ENCODE results near the gene PALD1. TPM values are rescaled to one million over a fixed set of nuclear protein-coding genes. Genes with fewer than 3 reads are reported as not detected.
A peak's percentile ranks its signal among the peaks of the same experiment; 100 is the strongest.

PALD1 gene
- total and polyA plus RNA-seq, 9 of the 15 experiments (the other 6 are each of a cell fraction or from before 2014, with no cell fraction given) = 0.03 to 0.29 (median 0.09) TPM; not detected in 2

- TF ChIP-seq MXI1 (IDR thresholded peaks at IDR 0.05; ENCODE audit: low read depth, low read length) = 0 out of 2 replicates have a peak, but pooled peaks have one; percentile 47
- TF ChIP-seq KHSRP (IDR thresholded peaks at IDR 0.05) = 0 out of 2 replicates have a peak, but pooled peaks have one; percentile 18
- peak; percentile 59 for TF ChIP-seq MAFK (IDR thresholded peaks at IDR 0.05; ENCODE audit: low read length)
- TF ChIP-seq POLR2B (IDR thresholded peaks at IDR 0.05; ENCODE audit: low read depth, partially characterized antibody) = peak; percentile 62
- TF ChIP-seq DMBX1 (CRISPR knock-in tag; IDR thresholded peaks at IDR 0.05; ENCODE audit: borderline replicate concordance) = no peak
- TF ChIP-seq BHLHE40 (IDR thresholded peaks at IDR 0.05; ENCODE audit: low read length) = peak; percentile 85
- TF ChIP-seq MCM2 (IDR thresholded peaks at IDR 0.05; ENCODE audit: low read depth) = no peak
- TF ChIP-seq ZNF184 (CRISPR knock-in tag; IDR thresholded peaks at IDR 0.05) = no peak
- no peak for TF ChIP-seq ZZZ3 (IDR thresholded peaks at IDR 0.05)
- TF ChIP-seq ZNF584 (CRISPR knock-in tag; IDR thresholded peaks at IDR 0.05; ENCODE audit: low read depth) = 0 out of 2 replicates have a peak, but pooled peaks have one; percentile 72
- no peak for TF ChIP-seq EWSR1 (IDR thresholded peaks at IDR 0.05; ENCODE audit: borderline replicate concordance, low read depth, partially characterized antibody)
- TF ChIP-seq GATA2 (CRISPR knock-in tag; IDR thresholded peaks at IDR 0.05) = peak; percentile 82
- no peak for TF ChIP-seq NCOA2 (IDR thresholded peaks at IDR 0.05; ENCODE audit: partially characterized antibody in 2 of 2)
- no peak for TF ChIP-seq JUNB (CRISPR knock-in tag; conservative IDR thresholded peaks at IDR 0.05)
- no peak for TF ChIP-seq BRF1 (IDR thresholded peaks at IDR 0.05; ENCODE audit: borderline replicate concordance, extremely low read depth, insufficient read length)
- no peak for TF ChIP-seq RHOXF2B (CRISPR knock-in tag; conservative IDR thresholded peaks at IDR 0.05)
- TF ChIP-seq ZBTB9 (CRISPR knock-in tag; IDR thresholded peaks at IDR 0.05) = peak; percentile 41
- peak; percentile 97 for TF ChIP-seq ARID1B (IDR thresholded peaks at IDR 0.05)
- peak; percentile 79 for TF ChIP-seq MTA1 (IDR thresholded peaks at IDR 0.05; ENCODE audit: borderline replicate concordance)
- no peak for TF ChIP-seq ZNF644 (tag; IDR thresholded peaks at IDR 0.05; ENCODE audit: low read depth)
- 0 out of 4 replicates have a peak, but pooled peaks of 1 of the 2 experiments have one; percentile 27 for TF ChIP-seq KDM4B (IDR thresholded peaks at IDR 0.05; ENCODE audit: borderline replicate concordance in 2 of 2, low read depth in 1 of 2)
- no peak; the same call in 1 of the 2 replicates for TF ChIP-seq ZNF609 (CRISPR knock-in tag; IDR thresholded peaks at IDR 0.05; ENCODE audit: borderline replicate concordance)
- no peak for TF ChIP-seq ZNF3 (CRISPR knock-in tag; IDR thresholded peaks at IDR 0.05)
Observed at GRCh38 chr10:70558871-70559810, 80.6 kb downstream of the PALD1 start (continued).
